Measurements from ENCODE around the gene FBXO17. TPM values are rescaled to one million over a fixed set of nuclear protein-coding genes. Genes with fewer than 3 reads are reported as not detected.

The FBXO17 gene
- total RNA-seq, 1 donor from 2014 or later = 16.0 TPM

- TF ChIP-seq, protein P1, sequence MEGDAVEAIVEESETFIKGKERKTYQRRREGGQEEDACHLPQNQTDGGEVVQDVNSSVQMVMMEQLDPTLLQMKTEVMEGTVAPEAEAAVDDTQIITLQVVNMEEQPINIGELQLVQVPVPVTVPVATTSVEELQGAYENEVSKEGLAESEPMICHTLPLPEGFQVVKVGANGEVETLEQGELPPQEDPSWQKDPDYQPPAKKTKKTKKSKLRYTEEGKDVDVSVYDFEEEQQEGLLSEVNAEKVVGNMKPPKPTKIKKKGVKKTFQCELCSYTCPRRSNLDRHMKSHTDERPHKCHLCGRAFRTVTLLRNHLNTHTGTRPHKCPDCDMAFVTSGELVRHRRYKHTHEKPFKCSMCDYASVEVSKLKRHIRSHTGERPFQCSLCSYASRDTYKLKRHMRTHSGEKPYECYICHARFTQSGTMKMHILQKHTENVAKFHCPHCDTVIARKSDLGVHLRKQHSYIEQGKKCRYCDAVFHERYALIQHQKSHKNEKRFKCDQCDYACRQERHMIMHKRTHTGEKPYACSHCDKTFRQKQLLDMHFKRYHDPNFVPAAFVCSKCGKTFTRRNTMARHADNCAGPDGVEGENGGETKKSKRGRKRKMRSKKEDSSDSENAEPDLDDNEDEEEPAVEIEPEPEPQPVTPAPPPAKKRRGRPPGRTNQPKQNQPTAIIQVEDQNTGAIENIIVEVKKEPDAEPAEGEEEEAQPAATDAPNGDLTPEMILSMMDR (IDR thresholded peaks at IDR 0.05; ENCODE audit: unreplicated experiment) = no peak
- Mint-ChIP-seq H3K27me3 (ENCODE audit: unreplicated experiment) (peaks cover 2% of the 10 kb centered on the region), H3K4me3 (ENCODE audit: unreplicated experiment) (no peak overlapping the region), H3K27ac (ENCODE audit: unreplicated experiment) (no peak overlapping the region), H3K36me3 (ENCODE audit: low read depth, unreplicated experiment) (no peaks in the 10 kb centered on the region), H3K4me1 (ENCODE audit: unreplicated experiment) (no peaks in the 10 kb centered on the region), H3K9me3 (ENCODE audit: unreplicated experiment) (no peaks in the 10 kb centered on the region)
- no peak for DNase-seq (ENCODE audit: low spot score)
These were observed 41.5 kb upstream of the FBXO17 start for GRCh38 chr19:39017026-39017425.

DNA sequence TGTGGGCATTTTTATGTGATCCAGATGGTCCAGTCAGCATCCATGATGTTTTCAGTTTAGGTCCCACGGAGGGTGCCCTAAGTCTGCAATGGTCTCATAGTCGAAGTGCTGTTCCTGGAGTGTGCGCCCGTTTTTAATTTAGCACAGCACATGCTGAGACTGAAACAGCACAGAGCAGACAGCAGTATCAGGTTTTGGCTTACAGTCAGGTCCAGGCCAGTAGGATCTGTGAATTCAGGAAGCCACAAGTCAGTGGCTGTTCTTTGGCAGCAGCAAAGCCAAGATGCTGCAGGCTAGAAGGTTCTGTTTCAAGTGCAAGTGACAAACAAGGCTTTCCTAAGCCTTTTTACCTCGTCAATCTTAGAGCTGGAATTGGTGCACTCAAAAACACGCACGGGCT lies 38.5 kb upstream of the FBXO17 start:
- H3K9me3 Mint-ChIP-seq (ENCODE audit: unreplicated experiment) = no peaks in the 10 kb centered on the region
- TF ChIP-seq, protein P1 (IDR thresholded peaks at IDR 0.05; ENCODE audit: unreplicated experiment) = no peak
- H3K27ac Mint-ChIP-seq (ENCODE audit: unreplicated experiment) = no peak overlapping the region
- DNase-seq (ENCODE audit: low spot score) = no peak
- H3K27me3 Mint-ChIP-seq (ENCODE audit: unreplicated experiment) = peaks cover 2% of the 10 kb centered on the region
- H3K4me1 Mint-ChIP-seq (ENCODE audit: unreplicated experiment) = no peaks in the 10 kb centered on the region
- no peaks in the 10 kb centered on the region for H3K36me3 Mint-ChIP-seq (ENCODE audit: low read depth, unreplicated experiment)
- no peak overlapping the region for H3K4me3 Mint-ChIP-seq (ENCODE audit: unreplicated experiment)

DNA sequence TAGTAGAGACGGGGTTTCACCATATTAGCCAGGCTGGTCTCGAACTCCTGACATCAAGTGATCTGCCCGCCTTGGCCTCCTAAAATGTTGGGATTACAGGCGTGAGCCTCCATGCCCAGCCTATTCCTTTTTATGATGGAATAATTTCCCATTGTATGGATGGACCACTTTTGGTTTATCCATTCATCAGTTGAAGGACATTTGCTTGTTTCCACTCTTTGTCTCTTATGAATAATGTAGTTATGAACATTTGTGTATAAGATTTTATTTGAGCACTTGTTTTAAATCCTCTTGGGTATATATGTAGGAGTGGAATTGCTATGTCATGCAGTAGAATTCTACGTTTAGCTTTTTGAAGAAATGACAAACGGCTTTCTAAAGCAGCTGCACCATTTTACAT lies 33.5 kb upstream of the FBXO17 start:
- Mint-ChIP-seq H3K27ac (ENCODE audit: unreplicated experiment) (no peak overlapping the region), H3K9me3 (ENCODE audit: unreplicated experiment) (no peaks in the 10 kb centered on the region), H3K27me3 (ENCODE audit: unreplicated experiment) (no peaks in the 10 kb centered on the region), H3K4me1 (ENCODE audit: unreplicated experiment) (no peaks in the 10 kb centered on the region), H3K4me3 (ENCODE audit: unreplicated experiment) (no peak overlapping the region), H3K36me3 (ENCODE audit: low read depth, unreplicated experiment) (no peaks in the 10 kb centered on the region)
- no peak for DNase-seq (ENCODE audit: low spot score)
- TF ChIP-seq, protein P1 (IDR thresholded peaks at IDR 0.05; ENCODE audit: unreplicated experiment) = no peak

GRCh38 chr19:39008137-39008536 lies 32.6 kb upstream of the FBXO17 start:
- DNase-seq (ENCODE audit: low spot score) = no peak
- no peaks in the 10 kb centered on the region for H3K9me3 Mint-ChIP-seq (ENCODE audit: unreplicated experiment)
- no peak overlapping the region for H3K4me3 Mint-ChIP-seq (ENCODE audit: unreplicated experiment)
- H3K4me1 Mint-ChIP-seq (ENCODE audit: unreplicated experiment) = no peaks in the 10 kb centered on the region
- H3K27ac Mint-ChIP-seq (ENCODE audit: unreplicated experiment) = no peak overlapping the region
- H3K36me3 Mint-ChIP-seq (ENCODE audit: low read depth, unreplicated experiment) = no peaks in the 10 kb centered on the region
- TF ChIP-seq, protein P1 (IDR thresholded peaks at IDR 0.05; ENCODE audit: unreplicated experiment) = no peak
- H3K27me3 Mint-ChIP-seq (ENCODE audit: unreplicated experiment) = no peaks in the 10 kb centered on the region

DNA sequence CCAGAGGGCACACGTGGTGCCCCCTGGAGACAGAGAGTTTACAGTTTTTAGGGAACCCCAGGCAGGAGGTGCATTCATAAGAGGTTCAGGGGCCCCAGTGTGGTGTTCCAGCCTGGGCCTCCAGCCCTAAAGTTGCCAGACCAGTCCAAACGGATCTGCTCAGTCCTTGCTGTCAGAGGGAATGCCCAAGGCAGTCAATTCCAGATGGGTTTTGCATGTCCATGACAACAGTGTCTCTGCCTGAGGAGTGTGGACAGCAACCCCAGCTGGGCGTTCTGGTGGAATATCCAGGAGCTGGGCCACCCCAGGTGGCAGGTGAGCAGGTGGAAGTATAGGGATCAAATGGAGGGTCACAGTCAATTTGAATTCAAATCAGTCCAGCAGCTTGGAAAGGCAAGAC lies 31.6 kb upstream of the FBXO17 start:
- Mint-ChIP-seq H3K27ac (ENCODE audit: unreplicated experiment) (no peak overlapping the region), H3K27me3 (ENCODE audit: unreplicated experiment) (no peaks in the 10 kb centered on the region), H3K4me1 (ENCODE audit: unreplicated experiment) (no peaks in the 10 kb centered on the region), H3K9me3 (ENCODE audit: unreplicated experiment) (no peaks in the 10 kb centered on the region), H3K36me3 (ENCODE audit: low read depth, unreplicated experiment) (no peaks in the 10 kb centered on the region), H3K4me3 (ENCODE audit: unreplicated experiment) (no peak overlapping the region)
- DNase-seq (ENCODE audit: low spot score) = no peak
- TF ChIP-seq, protein P1 (IDR thresholded peaks at IDR 0.05; ENCODE audit: unreplicated experiment) = no peak

Data from endothelial cell (in vitro differentiated cells).